Muscle of leg (tissue), 11 donors: Measurements from ENCODE around the gene PSMB9. TPM values are rescaled to one million over a fixed set of nuclear protein-coding genes. Genes with fewer than 3 reads are reported as not detected.
A peak's percentile ranks its signal among the peaks of the same experiment; 100 is the strongest.

Source experiments
- DNase-seq: peaks from one replicate; pipeline ENCODE4 v3.0.0; 2013
- H3K27ac ChIP-seq: one replicate; pipeline ENCODE4 v1.5.1; 2013; ENCODE audit warnings: mild to moderate bottlenecking, low read length, control low read depth
- H3K27me3 ChIP-seq: one replicate; pipeline ENCODE4 v1.6.1; 2013; ENCODE audit warnings: low read length; ENCODE audit not compliant: control insufficient read depth, insufficient read depth
- H3K36me3 ChIP-seq: one replicate; pipeline ENCODE4 v1.6.1; 2013; ENCODE audit warnings: low read length; ENCODE audit not compliant: control insufficient read depth, insufficient read depth
- H3K4me1 ChIP-seq: one replicate; pipeline ENCODE4 v1.6.1; 2013; ENCODE audit warnings: low read length; ENCODE audit not compliant: control insufficient read depth, insufficient read depth
- H3K4me3 ChIP-seq: one replicate; pipeline ENCODE4 v1.5.1; 2013; ENCODE audit warnings: low read length, control low read depth
- H3K9me3 ChIP-seq: replicated peaks from 2 replicates; pipeline ENCODE4 v1.6.1; 2013; ENCODE audit warnings: low read depth, low read length; ENCODE audit not compliant: control insufficient read depth
- WGBS: methylation state at CpG from one replicate; pipeline ENCODE4 v1.1.5; 2013; ENCODE audit warnings: missing lambda C conversion rate; ENCODE audit not compliant: insufficient coverage; 5-methylcytosine and 5-hydroxymethylcytosine counted together
- polyA plus RNA-seq, 8 donors: library from polyadenylated mRNA; unstranded; fragments of 120-200 nt; gene quantifications; one replicate each; pipeline versions ENCODE4 v1.2.1 to v1.2.3, GENCODE V29; 2013; ENCODE audit warnings: inconsistent platforms in 1 of 8, low replicate concordance in 1 of 8; ENCODE audit not compliant: insufficient read length in 8 of 8, insufficient read depth in 1 of 8
- total RNA-seq: library from RNA; stranded (reverse); fragments of 120-200 nt; gene quantifications from one replicate; pipeline ENCODE4 v1.2.4, GENCODE V29; 2013

PSMB9 gene
- total and polyA plus RNA-seq, 9 donors: 4.3 to 6.3 (median 4.6) TPM

GRCh38 chr6:32837651-32838113 is 16.3 kb upstream of the PSMB9 start:
- no peak for DNase-seq
- Histone ChIP-seq H3K27me3 (no peaks in the 10 kb centered on the region), H3K9me3 (no peaks in the 10 kb centered on the region), H3K36me3 (peaks cover 32% of the 10 kb centered on the region), H3K4me1 (peaks cover 10% of the 10 kb centered on the region), H3K27ac (peak overlapping the region; percentile 99), H3K4me3 (peak overlapping the region; percentile 85)
- WGBS: 12% methylated on average over 10 of the region's 12 CpGs

GRCh38 chr6:32838114-32838958 is 15.7 kb upstream of the PSMB9 start, which contains the start of gene TAP2:
Gene TAP2 (minus strand): TSS chr6:32838739. CDS start chr6:32838233, 506 bp downstream.
- H3K36me3 ChIP-seq: peaks cover 32% of the 10 kb centered on the region
- peak; percentile 97 for DNase-seq
- H3K27me3 ChIP-seq: peaks cover 1% of the 10 kb centered on the region
- H3K9me3 ChIP-seq: no peaks in the 10 kb centered on the region
- H3K27ac ChIP-seq: peak within 1 kb of the TSS; percentile 99
- WGBS: 0% methylated on average over 35 of the region's 57 CpGs
- H3K4me3 ChIP-seq: peak within 1 kb of the TSS; percentile 85
- H3K4me1 ChIP-seq: peaks cover 11% of the 10 kb centered on the region

GRCh38 chr6:32839356-32839755 is 14.6 kb upstream of the PSMB9 start:
- H3K36me3 ChIP-seq: peaks cover 29% of the 10 kb centered on the region
- H3K27ac ChIP-seq: peak overlapping the region; percentile 99

GRCh38 chr6:32840604-32841246 is 13.3 kb upstream of the PSMB9 start:
- no peak overlapping the region for H3K4me3 ChIP-seq
- H3K36me3 ChIP-seq: peaks cover 21% of the 10 kb centered on the region
- no peak overlapping the region for H3K27ac ChIP-seq
- H3K27me3 ChIP-seq: peaks cover 15% of the 10 kb centered on the region
- no peaks in the 10 kb centered on the region for H3K9me3 ChIP-seq
- 88% methylated on average over 7 of the region's 9 CpGs for WGBS
- no peak for DNase-seq
- peaks cover 30% of the 10 kb centered on the region for H3K4me1 ChIP-seq

More at GRCh38 chr6:32839356-32839755, 14.6 kb upstream of the PSMB9 start:
- no peak overlapping the region for H3K4me3 ChIP-seq
- WGBS: 93% methylated on average over 12 of the region's 15 CpGs
- DNase-seq: no peak
- H3K27me3 ChIP-seq: peaks cover 11% of the 10 kb centered on the region
- peaks cover 21% of the 10 kb centered on the region for H3K4me1 ChIP-seq
- no peaks in the 10 kb centered on the region for H3K9me3 ChIP-seq

GRCh38 chr6:32842021-32842650 is 11.9 kb upstream of the PSMB9 start:
- Histone ChIP-seq H3K4me1 (peaks cover 30% of the 10 kb centered on the region), H3K4me3 (no peak overlapping the region), H3K36me3 (peaks cover 35% of the 10 kb centered on the region), H3K27ac (no peak overlapping the region), H3K9me3 (no peaks in the 10 kb centered on the region), H3K27me3 (peaks cover 15% of the 10 kb centered on the region)
- WGBS: 94% methylated on average over 5 of the region's 6 CpGs
- DNase-seq: no peak

- Histone ChIP-seq H3K4me3 (no peak overlapping the region), H3K36me3 (peaks cover 41% of the 10 kb centered on the region), H3K27me3 (peaks cover 15% of the 10 kb centered on the region), H3K9me3 (no peaks in the 10 kb centered on the region), H3K4me1 (peaks cover 25% of the 10 kb centered on the region), H3K27ac (no peak overlapping the region)
- 100% methylated on average over 1 of the region's 8 CpGs for WGBS
- DNase-seq: no peak
Measured at GRCh38 chr6:32842690-32843089, 11.3 kb upstream of the PSMB9 start.

GRCh38 chr6:32843331-32843978 is 10.5 kb upstream of the PSMB9 start:
- 1% methylated on average over 24 of the region's 28 CpGs for WGBS
- Histone ChIP-seq H3K27ac (peak overlapping the region; percentile 99), H3K27me3 (peaks cover 17% of the 10 kb centered on the region), H3K36me3 (peaks cover 49% of the 10 kb centered on the region), H3K4me3 (peak overlapping the region; percentile 93), H3K9me3 (no peaks in the 10 kb centered on the region), H3K4me1 (peaks cover 23% of the 10 kb centered on the region)
- DNase-seq: no peak

- H3K4me1 ChIP-seq: peaks cover 23% of the 10 kb centered on the region
- peak within 1 kb of the TSS; percentile 93 for H3K4me3 ChIP-seq
- WGBS: 0% methylated on average over 25 of the region's 40 CpGs
- peaks cover 56% of the 10 kb centered on the region for H3K36me3 ChIP-seq
- H3K27me3 ChIP-seq: peaks cover 17% of the 10 kb centered on the region
- no peaks in the 10 kb centered on the region for H3K9me3 ChIP-seq
- H3K27ac ChIP-seq: peak within 1 kb of the TSS; percentile 99
- DNase-seq: peak; percentile 97
Measured at GRCh38 chr6:32843979-32844838, 9.8 kb upstream of the PSMB9 start, which contains the start of gene PSMB8. Gene PSMB8 (minus strand): TSS chr6:32844047. CDS start chr6:32843996, 51 bp downstream.

- Histone ChIP-seq H3K4me1 (peaks cover 23% of the 10 kb centered on the region), H3K27ac (peak overlapping the region; percentile 99), H3K36me3 (peaks cover 60% of the 10 kb centered on the region), H3K9me3 (no peaks in the 10 kb centered on the region), H3K27me3 (peaks cover 17% of the 10 kb centered on the region), H3K4me3 (peak overlapping the region; percentile 93)
- no peak for DNase-seq
- 7% methylated on average over 9 of the region's 19 CpGs for WGBS
Measured at GRCh38 chr6:32844839-32845383, 9.1 kb upstream of the PSMB9 start.
